PFSK-1 (cell line): ENCODE results near the gene WDR37.

ENCODE experiments used
- POLR2AphosphoS5 ChIP-seq: IDR thresholded peaks from 2 replicates; pipeline ENCODE4 v1.6.1; 2012; ENCODE audit warnings: low read depth, mild to moderate bottlenecking, control low read depth, low read length, moderate library complexity
- SIN3A ChIP-seq: IDR thresholded peaks from 2 replicates; pipeline ENCODE4 v1.6.1; 2012; ENCODE audit warnings: mild to moderate bottlenecking, low read length, moderate library complexity, borderline replicate concordance; ENCODE audit not compliant: insufficient read depth

DNA sequence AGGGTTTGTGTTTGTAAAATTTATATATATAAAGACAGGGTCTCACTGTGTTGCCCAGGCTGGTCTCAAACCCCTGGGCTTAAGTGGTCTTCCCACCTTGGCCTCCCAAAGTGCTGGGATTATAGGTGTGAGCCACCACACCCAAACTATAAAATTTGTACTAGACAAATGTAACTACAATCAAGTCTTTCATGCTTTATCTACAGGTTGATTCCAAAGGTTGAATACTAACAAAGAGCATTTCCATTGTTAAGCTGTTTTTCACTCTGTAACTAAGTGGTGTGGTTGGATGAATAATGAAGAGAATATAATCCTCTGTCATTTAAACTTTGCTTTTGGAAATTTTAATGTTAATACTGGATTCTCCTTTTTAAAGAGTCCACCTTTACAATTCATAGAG lies 22.5 kb downstream of the WDR37 start:
- TF ChIP-seq SIN3A = no peak
- no peak for TF ChIP-seq POLR2AphosphoS5
